ENCODE results near the gene SLC8B1. TPM values are rescaled to one million over a fixed set of nuclear protein-coding genes. Genes with fewer than 3 reads are reported as not detected.

The SLC8B1 gene
- total RNA-seq, 1 experiment from 2014 or later, result 15.7 TPM

DNA sequence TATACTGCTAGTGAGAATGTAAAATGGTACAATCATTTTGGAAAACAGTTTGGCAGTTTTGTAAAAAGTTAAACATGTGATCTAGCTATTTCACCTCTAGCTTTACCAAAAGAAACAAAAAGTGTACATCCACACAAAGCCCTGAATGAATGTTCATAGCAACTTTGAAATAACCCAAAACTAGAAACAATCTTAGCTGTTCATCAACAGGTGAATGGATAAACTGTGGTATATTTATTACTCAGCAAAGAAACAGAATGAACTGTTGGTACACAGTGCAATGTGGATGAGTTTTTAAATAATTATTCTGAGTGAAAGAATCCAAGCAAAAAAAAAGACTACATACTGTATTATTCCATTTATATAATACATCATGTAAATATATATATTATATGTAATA is 77.3 kb downstream of the SLC8B1 start:
- Mint-ChIP-seq H3K27me3 (ENCODE audit: insufficient read depth, unreplicated experiment) (no peaks in the 10 kb centered on the region), H3K4me3 (ENCODE audit: unreplicated experiment) (no peak overlapping the region), H3K9me3 (ENCODE audit: unreplicated experiment) (no peaks in the 10 kb centered on the region), H3K36me3 (ENCODE audit: insufficient read depth, unreplicated experiment) (peaks cover 27% of the 10 kb centered on the region), H3K27ac (ENCODE audit: low read depth, unreplicated experiment) (no peak overlapping the region), H3K4me1 (ENCODE audit: insufficient read depth, unreplicated experiment) (peaks cover 9% of the 10 kb centered on the region)
- TF ChIP-seq, protein P1, sequence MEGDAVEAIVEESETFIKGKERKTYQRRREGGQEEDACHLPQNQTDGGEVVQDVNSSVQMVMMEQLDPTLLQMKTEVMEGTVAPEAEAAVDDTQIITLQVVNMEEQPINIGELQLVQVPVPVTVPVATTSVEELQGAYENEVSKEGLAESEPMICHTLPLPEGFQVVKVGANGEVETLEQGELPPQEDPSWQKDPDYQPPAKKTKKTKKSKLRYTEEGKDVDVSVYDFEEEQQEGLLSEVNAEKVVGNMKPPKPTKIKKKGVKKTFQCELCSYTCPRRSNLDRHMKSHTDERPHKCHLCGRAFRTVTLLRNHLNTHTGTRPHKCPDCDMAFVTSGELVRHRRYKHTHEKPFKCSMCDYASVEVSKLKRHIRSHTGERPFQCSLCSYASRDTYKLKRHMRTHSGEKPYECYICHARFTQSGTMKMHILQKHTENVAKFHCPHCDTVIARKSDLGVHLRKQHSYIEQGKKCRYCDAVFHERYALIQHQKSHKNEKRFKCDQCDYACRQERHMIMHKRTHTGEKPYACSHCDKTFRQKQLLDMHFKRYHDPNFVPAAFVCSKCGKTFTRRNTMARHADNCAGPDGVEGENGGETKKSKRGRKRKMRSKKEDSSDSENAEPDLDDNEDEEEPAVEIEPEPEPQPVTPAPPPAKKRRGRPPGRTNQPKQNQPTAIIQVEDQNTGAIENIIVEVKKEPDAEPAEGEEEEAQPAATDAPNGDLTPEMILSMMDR (IDR thresholded peaks at IDR 0.05; ENCODE audit: unreplicated experiment), result no peak
- no peak for DNase-seq (ENCODE audit: unreplicated experiment)
- intact Hi-C loops (cut with micrococcal nuclease), result no loop called here
- CTCF ChIA-PET, result interaction anchor here (0.8 kb wide), 1 partner anchor 11 kb away, joined by 4 read pairs; no protein-coding TSS in a partner anchor
- POLR2A ChIA-PET, result no interaction called here
- no TSS peak for BruUV-seq (replicated peaks)

DNA sequence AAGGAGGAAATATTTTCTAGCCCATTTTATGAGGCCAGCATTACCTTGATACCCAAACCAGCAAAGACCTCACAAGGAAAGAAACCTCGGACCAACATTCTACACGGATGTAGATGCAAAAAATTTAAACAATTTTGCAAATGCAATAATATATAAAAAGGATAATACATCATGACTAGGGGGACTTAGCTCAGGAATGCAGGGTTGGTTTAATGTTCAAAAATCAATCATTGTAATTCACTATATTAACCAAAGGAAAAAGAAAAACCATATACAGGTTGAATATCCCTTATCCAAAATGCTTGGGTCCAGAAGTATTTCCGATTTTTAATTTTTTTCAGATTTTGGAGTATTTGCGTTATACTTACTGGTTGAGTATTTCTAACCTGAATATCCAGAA is 80.6 kb downstream of the SLC8B1 start:
- no TSS peak for BruUV-seq (replicated peaks)
- Mint-ChIP-seq H3K36me3 (ENCODE audit: insufficient read depth, unreplicated experiment) (peaks cover 21% of the 10 kb centered on the region), H3K4me3 (ENCODE audit: unreplicated experiment) (no peak overlapping the region), H3K9me3 (ENCODE audit: unreplicated experiment) (no peaks in the 10 kb centered on the region), H3K4me1 (ENCODE audit: insufficient read depth, unreplicated experiment) (peaks cover 3% of the 10 kb centered on the region), H3K27ac (ENCODE audit: low read depth, unreplicated experiment) (no peak overlapping the region), H3K27me3 (ENCODE audit: insufficient read depth, unreplicated experiment) (no peaks in the 10 kb centered on the region)
- DNase-seq (ENCODE audit: unreplicated experiment), result no peak
- POLR2A ChIA-PET, result interaction anchor here (0.6 to 2.0 kb wide), 6 partner anchors 8 to 253 kb away, joined by 3 to 8 read pairs (median 4); partner anchors contain the start of gene TPCN1
- TF ChIP-seq, protein P1 (IDR thresholded peaks at IDR 0.05; ENCODE audit: unreplicated experiment), result no peak
- intact Hi-C loops (cut with micrococcal nuclease), result no loop called here
- CTCF ChIA-PET, result interaction anchor here (0.8 kb wide), 1 partner anchor 13 kb away, joined by 3 read pairs; no protein-coding TSS in a partner anchor

DNA sequence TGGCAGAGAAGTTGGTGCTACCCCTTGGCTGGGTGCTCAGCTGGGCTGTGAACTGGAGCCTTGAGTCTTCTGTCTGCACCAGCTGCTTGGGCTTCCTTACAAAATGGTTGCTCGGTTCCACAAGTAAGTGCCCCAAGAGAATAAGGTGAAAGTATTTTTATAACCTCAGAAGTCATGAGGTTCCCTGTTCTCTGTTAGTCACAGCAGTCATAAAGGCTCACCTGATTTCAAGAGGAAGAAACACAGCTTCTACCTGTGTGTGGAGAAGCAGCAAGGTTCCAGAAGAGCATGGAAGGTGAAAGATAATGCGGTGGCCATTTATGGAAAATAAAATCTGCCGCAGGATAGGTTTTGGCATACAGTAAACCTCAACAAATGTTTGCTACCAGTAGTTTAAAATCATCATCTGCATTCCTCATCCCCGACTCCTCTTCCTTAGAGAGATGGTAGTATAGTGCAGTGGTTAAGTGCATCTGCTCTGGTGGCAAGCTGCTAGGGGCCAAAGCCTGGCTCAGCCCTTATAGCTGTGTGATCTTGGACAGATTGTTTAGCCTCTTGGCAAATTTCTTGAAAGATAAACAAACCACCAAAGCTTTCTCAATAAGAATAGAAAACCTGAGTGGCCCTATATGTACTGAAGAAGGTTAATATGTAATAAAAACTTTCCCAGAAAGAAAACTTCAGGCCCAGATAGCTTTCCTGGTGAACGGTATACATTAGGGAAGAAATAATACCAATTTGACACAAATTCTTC is 81.2 kb downstream of the SLC8B1 start:
- H3K27ac Mint-ChIP-seq (ENCODE audit: low read depth, unreplicated experiment), result no peak overlapping the region
- POLR2A ChIA-PET, result interaction anchor here (0.6 to 2.0 kb wide), 6 partner anchors 8 to 253 kb away, joined by 3 to 8 read pairs (median 4); partner anchors contain the start of gene TPCN1

DNA sequence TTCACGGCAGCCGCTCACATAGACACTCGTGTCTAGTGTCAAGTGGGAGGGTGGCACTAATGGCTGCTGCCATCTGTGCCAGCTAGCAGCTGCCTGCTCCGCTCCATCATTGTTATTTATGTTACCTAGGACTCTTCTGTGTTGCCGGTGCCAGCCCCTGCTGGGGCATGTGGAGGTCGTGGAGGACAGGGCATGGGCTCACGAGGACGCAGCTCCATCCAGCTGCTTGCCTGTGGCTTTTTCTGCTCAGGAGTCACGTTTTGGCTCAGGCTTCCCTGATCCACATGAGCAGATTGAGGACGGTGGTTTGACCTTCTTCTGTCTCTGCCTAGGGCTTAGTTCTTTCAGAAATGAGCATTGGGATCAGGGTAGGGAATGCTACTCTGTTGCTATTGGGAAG is 82.4 kb downstream of the SLC8B1 start:
- intact Hi-C loops (cut with micrococcal nuclease), result no loop called here
- no peak for DNase-seq (ENCODE audit: unreplicated experiment)
- no peak overlapping the region for H3K27ac Mint-ChIP-seq (ENCODE audit: low read depth, unreplicated experiment)
- H3K36me3 Mint-ChIP-seq (ENCODE audit: insufficient read depth, unreplicated experiment), result peaks cover 26% of the 10 kb centered on the region
- no peaks in the 10 kb centered on the region for H3K9me3 Mint-ChIP-seq (ENCODE audit: unreplicated experiment)
- ChIA-PET CTCF (interaction anchor here (0.7 kb wide), 1 partner anchor 1345 kb away, joined by 3 read pairs; no protein-coding TSS in a partner anchor), POLR2A (interaction anchor here (1.2 kb wide), 1 partner anchor 31 kb away, joined by 3 read pairs; no protein-coding TSS in a partner anchor)
- no peak overlapping the region for H3K4me3 Mint-ChIP-seq (ENCODE audit: unreplicated experiment)
- no peaks in the 10 kb centered on the region for H3K27me3 Mint-ChIP-seq (ENCODE audit: insufficient read depth, unreplicated experiment)
- no peaks in the 10 kb centered on the region for H3K4me1 Mint-ChIP-seq (ENCODE audit: insufficient read depth, unreplicated experiment)
- BruUV-seq (replicated peaks), result no TSS peak
- TF ChIP-seq, protein P1 (IDR thresholded peaks at IDR 0.05; ENCODE audit: unreplicated experiment), result no peak

More for the DNA sequence above, 81.2 kb downstream of the SLC8B1 start:
- DNase-seq (ENCODE audit: unreplicated experiment), result no peak
- CTCF ChIA-PET, result interaction anchor here (0.8 kb wide), 1 partner anchor 13 kb away, joined by 3 read pairs; no protein-coding TSS in a partner anchor
- TF ChIP-seq, protein P1 (IDR thresholded peaks at IDR 0.05; ENCODE audit: unreplicated experiment), result no peak
- Mint-ChIP-seq H3K4me1 (ENCODE audit: insufficient read depth, unreplicated experiment) (no peaks in the 10 kb centered on the region), H3K36me3 (ENCODE audit: insufficient read depth, unreplicated experiment) (peaks cover 20% of the 10 kb centered on the region), H3K27me3 (ENCODE audit: insufficient read depth, unreplicated experiment) (no peaks in the 10 kb centered on the region), H3K9me3 (ENCODE audit: unreplicated experiment) (no peaks in the 10 kb centered on the region), H3K4me3 (ENCODE audit: unreplicated experiment) (no peak overlapping the region)
- intact Hi-C loops (cut with micrococcal nuclease), result no loop called here
- BruUV-seq (replicated peaks), result no TSS peak
